K562 (cell line): ENCODE data around the gene ST7.

ENCODE experiments used
- DACH1 ChIP-seq: fragments of 450-650 bp; IDR thresholded peaks from 2 replicates; pipeline ENCODE4 v1.6.1; 2018; ENCODE audit not compliant: partially characterized antibody
- ETV6 ChIP-seq, 3 experiments: fragments of 150-350 bp in 1 of 3; sonication (generic) in 1 of 3; formaldehyde crosslinking in 1 of 3; IDR thresholded peaks; 2 replicates each; pipeline versions ENCODE4 v1.6.1 to v1.8.0; 2014 to 2022; ENCODE audit warnings: borderline replicate concordance in 2 of 3, low read depth in 2 of 3, antibody characterized with exemption in 1 of 3, low read length in 1 of 3, mild to moderate bottlenecking in 1 of 3, missing genetic modification reagents in 1 of 3
- GTF2F1 ChIP-seq: IDR thresholded peaks from 2 replicates; pipeline ENCODE4 v1.6.1; 2011; ENCODE audit warnings: low read depth, low read length, improper control_type of control experiment

- TF ChIP-seq GTF2F1 = no peak
- TF ChIP-seq ETV6 (IDR thresholded peaks at IDR 0.05; ENCODE audit: borderline replicate concordance in 1 of 2, low read depth in 2 of 2, low read length in 1 of 2) = peak in 1 of 2 experiments; percentile 77; a peak in 2 of 4 replicates
- no peak for TF ChIP-seq ETV6 (CRISPR knock-in tag; IDR thresholded peaks at IDR 0.05; ENCODE audit: borderline replicate concordance)
- no peak for TF ChIP-seq DACH1
Measured at GRCh38 chr7:116950889-116951351, 2.4 kb upstream of the ST7 start.
